HepG2 (cell line): ENCODE measurements around the gene CIROP. TPM values are rescaled to one million over a fixed set of nuclear protein-coding genes. Genes with fewer than 3 reads are reported as not detected.

Experiments used
- CHCHD3 ChIP-seq: sonication (generic); formaldehyde crosslinking; IDR thresholded peaks from 2 replicates; pipeline ENCODE4 v1.8.0; 2022; ENCODE audit warnings: mild to moderate bottlenecking, missing genetic modification reagents, moderate library complexity
- E2F5 ChIP-seq: sonication (generic); formaldehyde crosslinking; conservative IDR thresholded peaks from 2 replicates; pipeline ENCODE4 v1.4.0; 2020; ENCODE audit warnings: missing genetic modification reagents
- FIP1L1 ChIP-seq: fragments of 200-400 bp; formaldehyde crosslinking; IDR thresholded peaks from 2 replicates; pipeline ENCODE4 v1.6.1; 2018; ENCODE audit warnings: low read depth, mild to moderate bottlenecking, low read length, moderate library complexity, borderline replicate concordance; ENCODE audit not compliant: insufficient read depth
- GTF2F1 ChIP-seq: fragments of 150-350 bp; IDR thresholded peaks from 2 replicates; pipeline ENCODE4 v1.6.1; 2014; ENCODE audit warnings: low read length
- MED8 ChIP-seq: sonication (generic); formaldehyde crosslinking; IDR thresholded peaks from 2 replicates; pipeline ENCODE4 v1.8.1; 2023; ENCODE audit warnings: mild to moderate bottlenecking, missing genetic modification reagents; ENCODE audit not compliant: insufficient replicate concordance
- MYPOP ChIP-seq: sonication (generic); formaldehyde crosslinking; IDR thresholded peaks from 2 replicates; pipeline ENCODE4 v1.8.1; 2023; ENCODE audit warnings: mild to moderate bottlenecking, moderate library complexity, missing genetic modification reagents
- RBM22 ChIP-seq: fragments of 200-400 bp; formaldehyde crosslinking; optimal IDR thresholded peaks from 2 replicates; pipeline ENCODE3; 2017; ENCODE audit warnings: mild to moderate bottlenecking, low read length, moderate library complexity
- ZBTB44 ChIP-seq: sonication (generic); formaldehyde crosslinking; IDR thresholded peaks from 2 replicates; pipeline ENCODE4 v1.4.0; 2020; ENCODE audit warnings: missing genetic modification reagents
- ZBTB7A ChIP-seq: sonication (generic); formaldehyde crosslinking; IDR thresholded peaks from 2 replicates; pipeline ENCODE4 v1.8.0; 2022; ENCODE audit warnings: mild to moderate bottlenecking, missing genetic modification reagents
- ZNF317 ChIP-seq: sonication (generic); formaldehyde crosslinking; IDR thresholded peaks from 2 replicates; pipeline ENCODE4 v1.5.0; 2020; ENCODE audit warnings: mild to moderate bottlenecking, missing genetic modification reagents
- ZNF547 ChIP-seq: sonication (generic); formaldehyde crosslinking; IDR thresholded peaks from 2 replicates; pipeline ENCODE4 v1.5.1; 2020; ENCODE audit warnings: mild to moderate bottlenecking, missing genetic modification reagents
- ZNF552 ChIP-seq: sonication (generic); formaldehyde crosslinking; IDR thresholded peaks from 2 replicates; pipeline ENCODE4 v1.9.0; 2022; ENCODE audit warnings: missing genetic modification reagents, mild to moderate bottlenecking, borderline replicate concordance
- ZNF75D ChIP-seq: sonication (generic); formaldehyde crosslinking; IDR thresholded peaks from 2 replicates; pipeline ENCODE4 v1.8.1; 2023; ENCODE audit warnings: missing genetic modification reagents, mild to moderate bottlenecking, borderline replicate concordance
- ZNF761 ChIP-seq: sonication (generic); formaldehyde crosslinking; conservative IDR thresholded peaks from 2 replicates; pipeline ENCODE4 v1.4.0; 2020; ENCODE audit warnings: mild to moderate bottlenecking, missing genetic modification reagents
- ZSCAN12 ChIP-seq: sonication (generic); formaldehyde crosslinking; IDR thresholded peaks from 2 replicates; pipeline ENCODE4 v1.9.0; 2021; ENCODE audit warnings: mild to moderate bottlenecking, missing genetic modification reagents
- polyA plus RNA-seq, 8 experiments: library from polyadenylated mRNA; depleted of rRNA in 3 of 8; stranded (reverse) in 7 of 8; unstranded in 1 of 8; fragments of >200 nt; fragmentation: Illumina TruSeq in 4 of 8; extraction: Trizol in 4 of 8; gene quantifications; 2 replicates each; pipeline versions ENCODE4 v1.2.1 to v1.2.3, GENCODE V29; 2011 to 2016; ENCODE audit warnings: low read depth in 4 of 8, missing spikeins in 1 of 8, mixed read lengths in 1 of 8; ENCODE audit not compliant: insufficient read depth in 1 of 8
- total RNA-seq, 5 experiments: library from RNA; depleted of rRNA; stranded (reverse); fragments of >200 nt; fragmentation: Illumina TruSeq; extraction: Trizol; gene quantifications; 2 replicates each; pipeline ENCODE4 v1.2.3, GENCODE V29; 2016; ENCODE audit warnings: low read depth in 1 of 5
- TF ChIP-seq, protein P1 (sequence below): sonication (generic); formaldehyde crosslinking; IDR thresholded peaks from 2 replicates; pipeline ENCODE4 v1.8.0; 2022; ENCODE audit warnings: missing genetic modification reagents, mild to moderate bottlenecking, moderate library complexity, borderline replicate concordance
- TF ChIP-seq, protein P2 (sequence below): sonication (generic); formaldehyde crosslinking; IDR thresholded peaks from 2 replicates; pipeline ENCODE4 v1.8.1; 2023; ENCODE audit warnings: mild to moderate bottlenecking, missing genetic modification reagents
- TF ChIP-seq, protein P3 (sequence below): IDR thresholded peaks from 2 replicates; pipeline ENCODE4 v1.6.1; 2016; ENCODE audit warnings: low read depth

CIROP gene
- total and polyA plus RNA-seq, 2 of the 13 experiments (the other 11 are each of a cell fraction or from before 2014, with no cell fraction given), result 0.07 TPM; not detected in 1

DNA sequence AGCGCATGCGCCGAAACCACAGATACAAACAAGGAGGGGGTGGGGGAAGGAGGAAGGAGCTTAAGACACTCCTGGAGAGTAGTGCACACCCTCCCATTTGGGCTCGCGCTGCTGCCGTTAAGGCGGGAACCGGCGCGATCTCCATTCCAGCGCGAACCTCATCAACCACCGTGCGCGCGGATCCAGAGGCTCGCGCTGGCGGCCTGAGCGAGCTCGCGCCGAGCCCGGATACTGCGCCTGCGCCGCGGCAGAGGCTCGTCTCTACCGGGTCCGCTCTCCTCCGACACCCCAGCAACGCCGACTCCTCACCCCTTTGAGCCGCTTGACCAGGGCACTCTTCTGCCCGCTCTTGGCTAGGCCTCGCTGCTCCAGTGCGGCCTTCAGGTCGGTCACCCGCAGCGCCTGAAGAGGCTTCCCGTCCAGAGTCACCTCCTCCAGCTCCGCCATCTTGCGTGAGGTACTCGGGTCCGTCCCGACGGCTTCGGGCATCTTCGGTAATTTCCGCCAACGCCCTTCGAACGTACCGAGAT lies 10.1 kb downstream of the CIROP start, which contains the start of gene ACIN1 (continued):
- TF ChIP-seq, protein P1, sequence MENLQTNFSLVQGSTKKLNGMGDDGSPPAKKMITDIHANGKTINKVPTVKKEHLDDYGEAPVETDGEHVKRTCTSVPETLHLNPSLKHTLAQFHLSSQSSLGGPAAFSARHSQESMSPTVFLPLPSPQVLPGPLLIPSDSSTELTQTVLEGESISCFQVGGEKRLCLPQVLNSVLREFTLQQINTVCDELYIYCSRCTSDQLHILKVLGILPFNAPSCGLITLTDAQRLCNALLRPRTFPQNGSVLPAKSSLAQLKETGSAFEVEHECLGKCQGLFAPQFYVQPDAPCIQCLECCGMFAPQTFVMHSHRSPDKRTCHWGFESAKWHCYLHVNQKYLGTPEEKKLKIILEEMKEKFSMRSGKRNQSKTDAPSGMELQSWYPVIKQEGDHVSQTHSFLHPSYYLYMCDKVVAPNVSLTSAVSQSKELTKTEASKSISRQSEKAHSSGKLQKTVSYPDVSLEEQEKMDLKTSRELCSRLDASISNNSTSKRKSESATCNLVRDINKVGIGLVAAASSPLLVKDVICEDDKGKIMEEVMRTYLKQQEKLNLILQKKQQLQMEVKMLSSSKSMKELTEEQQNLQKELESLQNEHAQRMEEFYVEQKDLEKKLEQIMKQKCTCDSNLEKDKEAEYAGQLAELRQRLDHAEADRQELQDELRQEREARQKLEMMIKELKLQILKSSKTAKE (CRISPR knock-in tag), result no peak
- TF ChIP-seq ZNF552 (CRISPR knock-in tag) (peak; percentile 97), ZNF761 (CRISPR knock-in tag) (peak; percentile 99; the same call in 1 of the 2 replicates), RBM22 (peak; percentile 81), ZNF75D (peak; percentile 42; the same call in 1 of the 2 replicates), MED8 (CRISPR knock-in tag) (peak; percentile 95), MYPOP (CRISPR knock-in tag) (peak; percentile 89; the same call in 1 of the 2 replicates), E2F5 (peak; percentile 86), GTF2F1 (no peak; the same call in 1 of the 2 replicates), ZSCAN12 (peak; percentile 77), ZNF317 (CRISPR knock-in tag) (peak; percentile 95), FIP1L1 (peak; percentile 85; the same call in 1 of the 2 replicates), ZNF547 (CRISPR knock-in tag) (peak; percentile 96), ZBTB7A (CRISPR knock-in tag) (no peak; the same call in none of the 2 replicates), CHCHD3 (CRISPR knock-in tag) (peak; percentile 75; the same call in 1 of the 2 replicates), ZBTB44 (CRISPR knock-in tag) (peak; percentile 87; the same call in 1 of the 2 replicates)
- TF ChIP-seq, protein P2, sequence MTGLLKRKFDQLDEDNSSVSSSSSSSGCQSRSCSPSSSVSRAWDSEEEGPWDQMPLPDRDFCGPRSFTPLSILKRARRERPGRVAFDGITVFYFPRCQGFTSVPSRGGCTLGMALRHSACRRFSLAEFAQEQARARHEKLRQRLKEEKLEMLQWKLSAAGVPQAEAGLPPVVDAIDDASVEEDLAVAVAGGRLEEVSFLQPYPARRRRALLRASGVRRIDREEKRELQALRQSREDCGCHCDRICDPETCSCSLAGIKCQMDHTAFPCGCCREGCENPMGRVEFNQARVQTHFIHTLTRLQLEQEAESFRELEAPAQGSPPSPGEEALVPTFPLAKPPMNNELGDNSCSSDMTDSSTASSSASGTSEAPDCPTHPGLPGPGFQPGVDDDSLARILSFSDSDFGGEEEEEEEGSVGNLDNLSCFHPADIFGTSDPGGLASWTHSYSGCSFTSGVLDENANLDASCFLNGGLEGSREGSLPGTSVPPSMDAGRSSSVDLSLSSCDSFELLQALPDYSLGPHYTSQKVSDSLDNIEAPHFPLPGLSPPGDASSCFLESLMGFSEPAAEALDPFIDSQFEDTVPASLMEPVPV, result peak; percentile 100
- TF ChIP-seq, protein P3, sequence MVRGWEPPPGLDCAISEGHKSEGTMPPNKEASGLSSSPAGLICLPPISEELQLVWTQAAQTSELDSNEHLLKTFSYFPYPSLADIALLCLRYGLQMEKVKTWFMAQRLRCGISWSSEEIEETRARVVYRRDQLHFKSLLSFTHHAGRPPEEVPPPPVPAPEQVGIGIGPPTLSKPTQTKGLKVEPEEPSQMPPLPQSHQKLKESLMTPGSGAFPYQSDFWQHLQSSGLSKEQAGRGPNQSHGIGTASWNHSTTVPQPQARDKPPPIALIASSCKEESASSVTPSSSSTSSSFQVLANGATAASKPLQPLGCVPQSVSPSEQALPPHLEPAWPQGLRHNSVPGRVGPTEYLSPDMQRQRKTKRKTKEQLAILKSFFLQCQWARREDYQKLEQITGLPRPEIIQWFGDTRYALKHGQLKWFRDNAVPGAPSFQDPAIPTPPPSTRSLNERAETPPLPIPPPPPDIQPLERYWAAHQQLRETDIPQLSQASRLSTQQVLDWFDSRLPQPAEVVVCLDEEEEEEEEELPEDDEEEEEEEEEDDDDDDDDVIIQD (CRISPR knock-in tag), result no peak
